K562 (cell line): ENCODE data around the gene FAM83F. TPM values are rescaled to one million over a fixed set of nuclear protein-coding genes. Genes with fewer than 3 reads are reported as not detected.

Experiments used
- CBX5 ChIP-seq: IDR thresholded peaks from 2 replicates; pipeline ENCODE4 v1.6.1; 2014; ENCODE audit warnings: low read depth, borderline replicate concordance
- DPF2 ChIP-seq: fragments of 450-650 bp; IDR thresholded peaks from 2 replicates; pipeline ENCODE4 v1.6.1; 2016
- FOXP4 ChIP-seq: sonication (generic); formaldehyde crosslinking; IDR thresholded peaks from 2 replicates; pipeline ENCODE4 v1.8.0; 2022; ENCODE audit warnings: mild to moderate bottlenecking, missing genetic modification reagents, borderline replicate concordance
- HDAC2 ChIP-seq: fragments of 450-650 bp; IDR thresholded peaks from 2 replicates; pipeline ENCODE4 v1.6.1; 2016; ENCODE audit warnings: mild to moderate bottlenecking
- HNRNPUL1 ChIP-seq: fragments of 200-400 bp; formaldehyde crosslinking; IDR thresholded peaks from 2 replicates; pipeline ENCODE4 v1.6.1; 2017; ENCODE audit warnings: low read length
- HOMEZ ChIP-seq: fragments of 250-450 bp; sonication (Bioruptor Pico); IDR thresholded peaks from 2 replicates; pipeline ENCODE4 v1.4.0; 2020; ENCODE audit warnings: mild to moderate bottlenecking, moderate library complexity
- HOXB6 ChIP-seq: fragments of 250-450 bp; sonication (Bioruptor Pico); IDR thresholded peaks from 2 replicates; pipeline ENCODE4 v1.5.1; 2022; ENCODE audit warnings: mild to moderate bottlenecking, borderline replicate concordance
- HSF4 ChIP-seq: fragments of 250-450 bp; sonication (Bioruptor Pico); IDR thresholded peaks from 2 replicates; pipeline ENCODE4 v2.1.2; 2022; ENCODE audit warnings: mild to moderate bottlenecking, moderate library complexity, borderline replicate concordance
- JUNB ChIP-seq: fragments of 450-650 bp; formaldehyde crosslinking; conservative IDR thresholded peaks from 2 replicates; pipeline ENCODE4 v1.4.0; 2020; ENCODE audit warnings: mild to moderate bottlenecking
- KLF10 ChIP-seq: fragments of 250-450 bp; sonication (Bioruptor Pico); IDR thresholded peaks from 2 replicates; pipeline ENCODE4 v1.6.1; 2021; ENCODE audit warnings: matching md5 sums
- NR1H2 ChIP-seq: sonication (generic); formaldehyde crosslinking; IDR thresholded peaks from 2 replicates; pipeline ENCODE4 v1.4.0; 2020; ENCODE audit warnings: mild to moderate bottlenecking, missing genetic modification reagents
- RFX1 ChIP-seq: fragments of 450-650 bp; IDR thresholded peaks from 2 replicates; pipeline ENCODE4 v1.6.1; 2016; ENCODE audit warnings: mild to moderate bottlenecking, moderate library complexity
- SP2 ChIP-seq: IDR thresholded peaks from 2 replicates; pipeline ENCODE4 v1.6.1; 2011; ENCODE audit warnings: mild to moderate bottlenecking, low read depth, low read length, moderate library complexity; ENCODE audit not compliant: poor library complexity, severe bottlenecking; ENCODE audit errors: extremely low read depth
- TFE3 ChIP-seq: fragments of 450-650 bp; formaldehyde crosslinking; IDR thresholded peaks from 2 replicates; pipeline ENCODE4 v1.4.0; 2020; ENCODE audit warnings: mild to moderate bottlenecking, mixed read lengths
- TRIM24 ChIP-seq, 2 experiments: fragments of 450-650 bp; IDR thresholded peaks; 2 replicates each; pipeline ENCODE4 v1.6.1; 2016
- UBTF ChIP-seq, 2 experiments: IDR thresholded peaks; 2 replicates each; pipeline ENCODE4 v1.6.1; 2012; ENCODE audit warnings: improper control_type of control experiment in 2 of 2, low read depth in 2 of 2, low read length in 2 of 2, borderline replicate concordance in 1 of 2
- ZBTB12 ChIP-seq: fragments of 250-450 bp; sonication (Bioruptor Pico); IDR thresholded peaks from 2 replicates; pipeline ENCODE4 v1.4.0; 2020
- ZNF121 ChIP-seq: sonication (generic); formaldehyde crosslinking; conservative IDR thresholded peaks from 2 replicates; pipeline ENCODE4 v1.8.0; 2022; ENCODE audit warnings: missing genetic modification reagents
- ZNF274 ChIP-seq: IDR thresholded peaks from 2 replicates; pipeline ENCODE4 v1.6.1; 2011; ENCODE audit warnings: low read depth, mild to moderate bottlenecking, low read length, moderate library complexity, borderline replicate concordance
- ZNF778 ChIP-seq: fragments of 450-650 bp; formaldehyde crosslinking; IDR thresholded peaks from 2 replicates; pipeline ENCODE4 v1.4.0; 2020; ENCODE audit warnings: mild to moderate bottlenecking, moderate library complexity
- polyA plus RNA-seq, 8 experiments: library from polyadenylated mRNA; depleted of rRNA in 4 of 8; stranded (reverse) in 5 of 8; unstranded in 3 of 8; fragments of >200 nt; fragmentation: Nextera tagmentation in 2 of 8; fragmentation: Illumina TruSeq in 1 of 8; extraction: Ambion mirVana in 2 of 8; extraction: Trizol in 1 of 8; gene quantifications; 2 replicates each; pipeline versions ENCODE4 v1.2.1 to v1.2.3, GENCODE V29; 2011 to 2014; ENCODE audit warnings: inconsistent platforms in 1 of 8, missing spikeins in 1 of 8
- total RNA-seq, 7 experiments: library from RNA; depleted of rRNA in 6 of 7; stranded (reverse); fragments of >200 nt in 6 of 7; fragmentation: Illumina TruSeq in 2 of 7; extraction: Trizol in 2 of 7; gene quantifications; 2 replicates each; pipeline versions ENCODE4 v1.2.1 to v1.2.3, GENCODE V29; 2011 to 2021; ENCODE audit warnings: low replicate concordance in 1 of 7

The FAM83F gene
- total and polyA plus RNA-seq, 9 of the 15 experiments (the other 6 are each of a cell fraction or from before 2014, with no cell fraction given), result under 0.01 to 0.13 (median 0.04) TPM; not detected in 1

- TF ChIP-seq TFE3 (CRISPR knock-in tag), result no peak; the same call in 1 of the 2 replicates
- TF ChIP-seq RFX1, result 0 out of 2 replicates have a peak, but pooled peaks have one; percentile 33
- TF ChIP-seq HOMEZ (CRISPR knock-in tag), result no peak
- no peak for TF ChIP-seq DPF2
- no peak for TF ChIP-seq HNRNPUL1
- no peak for TF ChIP-seq JUNB
- no peak for TF ChIP-seq ZNF778 (CRISPR knock-in tag)
- TF ChIP-seq NR1H2 (CRISPR knock-in tag), result no peak
- no peak for TF ChIP-seq SP2
- TF ChIP-seq ZNF121 (CRISPR knock-in tag), result no peak
- peak; percentile 58; the same call in 1 of the 2 replicates for TF ChIP-seq HSF4
- no peak for TF ChIP-seq FOXP4 (CRISPR knock-in tag)
- no peak for TF ChIP-seq CBX5
- TF ChIP-seq KLF10 (CRISPR knock-in tag), result no peak
- TF ChIP-seq ZBTB12 (CRISPR knock-in tag), result no peak
- no peak for TF ChIP-seq ZNF274
- no peak for TF ChIP-seq HDAC2
- TF ChIP-seq UBTF (IDR thresholded peaks at IDR 0.05; ENCODE audit: borderline replicate concordance in 1 of 2, low read depth in 2 of 2, low read length in 2 of 2), result no peak
- no peak for TF ChIP-seq TRIM24 (IDR thresholded peaks at IDR 0.05)
- TF ChIP-seq HOXB6 (CRISPR knock-in tag), result no peak
Observed at GRCh38 chr22:39967103-39967829, 27.5 kb upstream of the FAM83F start (continued).
